K562 (cell line): Measurements from ENCODE around the gene PI16. TPM values are rescaled to one million over a fixed set of nuclear protein-coding genes. Genes with fewer than 3 reads are reported as not detected.

Experiments used
- ATAC-seq: fragments of 200-7000 bp; cut with Tn5 transposase; 3 replicates; pipeline ENCODE4 v1.9.1; 2020; ENCODE audit warnings: moderate library complexity
- BruUV-seq: library from RNA; stranded (reverse); fragments of 400-500 nt; replicated peaks from 2 replicates; lab custom pipeline; 2021; lab: Mats Ljungman, UMichigan
- CTCF ChIA-PET: fragments of 300-600 bp; formaldehyde crosslinking; extraction: SDS; loops from one replicate; lab custom pipeline; 2021; ENCODE audit warnings: low intra/inter-chr PET ratio; lab: Yijun Ruan, JAX
- POLR2A ChIA-PET: fragments of 300-600, 350-650 bp; sonication (Branson Sonifier 250); formaldehyde crosslinking; extraction: SDS; loops from one replicate; lab custom pipeline; 2021; ENCODE audit warnings: antibody characterized with exemption, inconsistent platforms; lab: Yijun Ruan, JAX
- DNase-seq, 4 experiments: peaks; one replicate each; pipeline versions ENCODE4 v3.0.0 to v3.0.0-alpha.2; 2011 to 2018; ENCODE audit warnings: low spot score in 3 of 4, mixed read lengths in 3 of 4; ENCODE audit errors: extremely low read depth in 1 of 4
- FAIRE-seq: peaks from 2 replicates; lab custom pipeline; 2011; peaks lifted over from hg19 to GRCh38; lab: Jason Lieb, UNC
- H2AFZ ChIP-seq: 2 replicates; pipeline ENCODE4 v1.6.0; 2011; ENCODE audit warnings: low read depth, low read length, control low read depth, inconsistent platforms
- H3K27ac ChIP-seq: fragments of 200-600 bp; 3 replicates; pipeline ENCODE4 v1.8.0; 2011; ENCODE audit warnings: low read depth, mild to moderate bottlenecking, control low read depth, inconsistent platforms, low read length, moderate library complexity, mixed read lengths; ENCODE audit errors: extremely low read depth
- H3K27me3 ChIP-seq, 2 experiments: fragments of 300-600 bp in 1 of 2; 2 replicates in 1 of 2; 3 replicates in 1 of 2; pipeline versions ENCODE4 v1.6.0 to v1.8.0; 2011; ENCODE audit warnings: inconsistent platforms in 2 of 2, low read length in 2 of 2, mild to moderate bottlenecking in 1 of 2, mixed read lengths in 1 of 2, moderate library complexity in 1 of 2; ENCODE audit not compliant: control insufficient read depth in 2 of 2, insufficient read depth in 2 of 2
- H3K36me3 ChIP-seq: fragments of 300-600 bp; 3 replicates; pipeline ENCODE4 v1.8.0; 2011; ENCODE audit warnings: mild to moderate bottlenecking, low read length, inconsistent platforms; ENCODE audit not compliant: control insufficient read depth, insufficient read depth
- H3K4me1 ChIP-seq, 2 experiments: fragments of 200-600 bp in 1 of 2; replicated peaks in 1 of 2; 2 replicates in 1 of 2; 3 replicates in 1 of 2; pipeline versions ENCODE4 v1.5.1 to v1.8.0; 2011; ENCODE audit warnings: inconsistent platforms in 2 of 2, low read length in 2 of 2, mild to moderate bottlenecking in 1 of 2, mixed read lengths in 1 of 2, moderate library complexity in 1 of 2; ENCODE audit not compliant: control insufficient read depth in 2 of 2, insufficient read depth in 2 of 2
- H3K4me2 ChIP-seq: 2 replicates; pipeline ENCODE4 v1.6.1; 2011; ENCODE audit warnings: low read length, control low read depth, inconsistent platforms, mixed read lengths; ENCODE audit not compliant: insufficient read depth
- H3K4me3 ChIP-seq: fragments of 200-600 bp; sonication (generic), shearing (Covaris generic); 2 replicates; pipeline ENCODE4 v1.5.1; 2016; ENCODE audit warnings: control low read depth, inconsistent platforms
- H3K79me2 ChIP-seq: fragments of 200-600 bp; 3 replicates; pipeline ENCODE4 v1.8.0; 2011; ENCODE audit warnings: low read length, inconsistent platforms; ENCODE audit not compliant: control insufficient read depth, insufficient read depth
- H3K9ac ChIP-seq, 2 experiments: 2 replicates each; pipeline versions ENCODE4 v1.6.0 to v1.6.1; 2011; ENCODE audit warnings: low read depth in 2 of 2, low read length in 2 of 2, control low read depth in 1 of 2, inconsistent platforms in 1 of 2, mild to moderate bottlenecking in 1 of 2, mixed read lengths in 1 of 2; ENCODE audit not compliant: insufficient read depth in 1 of 2
- H3K9me1 ChIP-seq: one replicate; pipeline ENCODE4 v1.6.0; 2011; ENCODE audit warnings: inconsistent platforms, mild to moderate bottlenecking, low read length, moderate library complexity; ENCODE audit not compliant: control insufficient read depth, insufficient read depth
- H3K9me3 ChIP-seq: replicated peaks from 2 replicates; pipeline ENCODE4 v1.5.1; 2011; ENCODE audit warnings: low read depth, low read length, inconsistent platforms; ENCODE audit not compliant: control insufficient read depth, insufficient read depth
- H4K20me1 ChIP-seq: replicated peaks from 2 replicates; pipeline ENCODE4 v1.6.1; 2011; ENCODE audit warnings: low read length, inconsistent platforms, mixed read lengths; ENCODE audit not compliant: control insufficient read depth, insufficient read depth
- ETS1 ChIP-seq: conservative IDR thresholded peaks from 2 replicates; pipeline ENCODE4 v1.6.1; 2011; ENCODE audit warnings: low read depth, mild to moderate bottlenecking, low read length; ENCODE audit not compliant: control insufficient read depth
- GTF2F1 ChIP-seq: IDR thresholded peaks from 2 replicates; pipeline ENCODE4 v1.6.1; 2011; ENCODE audit warnings: low read depth, low read length, improper control_type of control experiment
- TBL1XR1 ChIP-seq, 2 experiments: IDR thresholded peaks; 2 replicates each; pipeline ENCODE4 v1.6.1; 2012; ENCODE audit warnings: improper control_type of control experiment in 2 of 2, low read length in 2 of 2, mild to moderate bottlenecking in 1 of 2
- ZBTB33 ChIP-seq: sonication (generic); formaldehyde crosslinking; IDR thresholded peaks from 2 replicates; pipeline ENCODE4 v1.8.1; 2023; ENCODE audit warnings: mild to moderate bottlenecking, missing genetic modification reagents
- ZBTB34 ChIP-seq: fragments of 250-450 bp; sonication (Bioruptor Pico); IDR thresholded peaks from 2 replicates; pipeline ENCODE4 v1.8.0; 2021; ENCODE audit warnings: mild to moderate bottlenecking, moderate library complexity
- ZNF140 ChIP-seq: fragments of 250-450 bp; sonication (Bioruptor Pico); IDR thresholded peaks from 2 replicates; pipeline ENCODE4 v1.8.0; 2021; ENCODE audit warnings: moderate library complexity, mild to moderate bottlenecking, inconsistent platforms
- ZNF449 ChIP-seq: fragments of 250-450 bp; sonication (Bioruptor Pico); IDR thresholded peaks from 2 replicates; pipeline ENCODE4 v1.8.0; 2022; ENCODE audit warnings: moderate library complexity, mild to moderate bottlenecking, inconsistent platforms
- ZNF707 ChIP-seq: fragments of 250-450 bp; sonication (Bioruptor Pico); conservative IDR thresholded peaks from 2 replicates; pipeline ENCODE4 v1.8.0; 2022; ENCODE audit warnings: inconsistent platforms, mild to moderate bottlenecking, moderate library complexity
- WGBS: fragments of 100-300 bp; shearing (Covaris generic); methylation state at CpG from one replicate; pipeline ENCODE4 v1.1.6; 2016; ENCODE audit warnings: low coverage, mixed read lengths; ENCODE audit not compliant: insufficient coverage; ENCODE audit errors: missing lambda C conversion rate; 5-methylcytosine and 5-hydroxymethylcytosine counted together
- in situ Hi-C: fragments of 300-500 bp; cut with MboI; formaldehyde crosslinking; loops from 4 replicates; pipeline ENCODE4 v1.15.0; 2018; ENCODE audit warnings: inconsistent platforms, mixed read lengths
- intact Hi-C: fragments of 100-400 bp; cut with micrococcal nuclease; formaldehyde crosslinking; loops from 2 replicates; pipeline ENCODE4 v1.14.2; 2022
- polyA plus RNA-seq, 8 experiments: library from polyadenylated mRNA; depleted of rRNA in 4 of 8; stranded (reverse) in 5 of 8; unstranded in 3 of 8; fragments of >200 nt; fragmentation: Nextera tagmentation in 2 of 8; fragmentation: Illumina TruSeq in 1 of 8; extraction: Ambion mirVana in 2 of 8; extraction: Trizol in 1 of 8; gene quantifications; 2 replicates each; pipeline versions ENCODE4 v1.2.1 to v1.2.3, GENCODE V29; 2011 to 2014; ENCODE audit warnings: inconsistent platforms in 1 of 8, missing spikeins in 1 of 8
- total RNA-seq, 7 experiments: library from RNA; depleted of rRNA in 6 of 7; stranded (reverse); fragments of >200 nt in 6 of 7; fragmentation: Illumina TruSeq in 2 of 7; extraction: Trizol in 2 of 7; gene quantifications; 2 replicates each; pipeline versions ENCODE4 v1.2.1 to v1.2.3, GENCODE V29; 2011 to 2021; ENCODE audit warnings: low replicate concordance in 1 of 7

Gene PI16
- total and polyA plus RNA-seq, 9 of the 15 experiments (the other 6 are each of a cell fraction or from before 2014, with no cell fraction given) = 0.06 to 0.18 TPM; not detected in 7

GRCh38 chr6:36912586-36912985 is 42.0 kb upstream of the PI16 start:
- Histone ChIP-seq H4K20me1 (0 out of 2 replicates have a peak, but pooled peaks cover 3% of the 10 kb centered on the region), H3K27ac (no peak overlapping the region), H3K36me3 (peaks cover 92% of the 10 kb centered on the region), H3K9me3 (no peaks in the 10 kb centered on the region), H3K79me2 (no peaks in the 10 kb centered on the region), H3K9me1 (no peaks in the 10 kb centered on the region), H3K4me3 (no peak overlapping the region), H3K4me1 (peaks cover 0 to 10% of the 10 kb centered on the region in 2 experiments; a peak in 3 of 5 replicates), H3K4me2 (no peak overlapping the region), H3K27me3 (no peaks in the 10 kb centered on the region), H3K9ac (0 out of 4 replicates have a peak overlapping the region, but pooled peaks of 1 of the 2 experiments have one; percentile 21), H2AFZ (no peak overlapping the region)
- DNase-seq = no peak
- no peak for FAIRE-seq
- in situ Hi-C loops = no loop called here
- peak; percentile 32; the same call in 2 of the 3 replicates for ATAC-seq
- POLR2A ChIA-PET = interaction anchor here (1.4 kb wide), 1 partner anchor 15 kb away, joined by 5 read pairs; no protein-coding TSS in a partner anchor
- intact Hi-C loops = loop anchor here (10.0 kb wide), 1 partner anchor 102 kb away; no protein-coding TSS in a partner anchor
- BruUV-seq = no TSS peak
- WGBS = 63% methylated on average over 8 of the region's 8 CpGs
- CTCF ChIA-PET = no interaction called here
- no peak for TF ChIP-seq GTF2F1
- TF ChIP-seq ZBTB33 (CRISPR knock-in tag) = peak; percentile 92

- no peak overlapping the region for H3K9ac ChIP-seq
- H3K4me1 ChIP-seq = peaks cover 0 to 6% of the 10 kb centered on the region in 2 experiments; a peak in 3 of 5 replicates
- FAIRE-seq (no peak), ATAC-seq (no peak), DNase-seq (no peak)
- H3K4me3 ChIP-seq = no peak overlapping the region
- H3K9me3 ChIP-seq = no peaks in the 10 kb centered on the region
- H3K79me2 ChIP-seq = no peaks in the 10 kb centered on the region
- no peak overlapping the region for H3K4me2 ChIP-seq
- POLR2A ChIA-PET = interaction anchor here (0.7 kb wide), 1 partner anchor 17 kb away, joined by 5 read pairs; no protein-coding TSS in a partner anchor
- 0 out of 2 replicates have a peak, but pooled peaks cover 3% of the 10 kb centered on the region for H4K20me1 ChIP-seq
- H3K27me3 ChIP-seq = no peaks in the 10 kb centered on the region
- 74% methylated on average over 4 of the region's 4 CpGs for WGBS
- H3K36me3 ChIP-seq = peaks cover 92% of the 10 kb centered on the region
- intact Hi-C loops = loop anchor here (10.0 kb wide), 1 partner anchor 102 kb away; no protein-coding TSS in a partner anchor
- in situ Hi-C loops = no loop called here
- no peak overlapping the region for H2AFZ ChIP-seq
- no peaks in the 10 kb centered on the region for H3K9me1 ChIP-seq
- CTCF ChIA-PET = no interaction called here
- BruUV-seq = no TSS peak
- H3K27ac ChIP-seq = no peak overlapping the region
- no peak for TF ChIP-seq ETS1
- no peak for TF ChIP-seq ZNF707
- TF ChIP-seq ZNF449 (CRISPR knock-in tag) = no peak
- no peak for TF ChIP-seq ZBTB34 (CRISPR knock-in tag)
- no peak for TF ChIP-seq ZNF140 (CRISPR knock-in tag)
- no peak for TF ChIP-seq TBL1XR1 (IDR thresholded peaks at IDR 0.05; ENCODE audit: low read length in 2 of 2)
Observed at GRCh38 chr6:36913082-36913481, 41.5 kb upstream of the PI16 start.
